IPS-15b (cell line): ENCODE data around the gene NFXL1.

Source experiments
- H3K27me3 ChIP-seq: one replicate; pipeline ENCODE4 v1.6.1; 2013; ENCODE audit warnings: low read length; ENCODE audit not compliant: control insufficient read depth, insufficient read depth
- H3K36me3 ChIP-seq: one replicate; pipeline ENCODE4 v1.6.1; 2013; ENCODE audit warnings: low read length; ENCODE audit not compliant: control insufficient read depth, insufficient read depth
- H3K4me1 ChIP-seq: one replicate; pipeline ENCODE4 v1.6.1; 2013; ENCODE audit warnings: mild to moderate bottlenecking, low read length; ENCODE audit not compliant: control insufficient read depth, insufficient read depth
- H3K4me3 ChIP-seq: one replicate; pipeline ENCODE4 v1.5.1; 2013; ENCODE audit warnings: low read depth, low read length
- H3K9ac ChIP-seq: one replicate; pipeline ENCODE4 v1.6.1; 2013; ENCODE audit warnings: low read depth, mild to moderate bottlenecking, low read length
- H3K9me3 ChIP-seq: one replicate; pipeline ENCODE4 v1.6.1; 2013; ENCODE audit warnings: mild to moderate bottlenecking, low read length; ENCODE audit not compliant: control insufficient read depth, insufficient read depth

The NFXL1 gene

GRCh38 chr4:47876784-47877546, 37.4 kb downstream of the NFXL1 start:
- H3K4me1 ChIP-seq: no peaks in the 10 kb centered on the region
- H3K27me3 ChIP-seq: no peaks in the 10 kb centered on the region
- H3K9ac ChIP-seq: no peak overlapping the region
- H3K36me3 ChIP-seq: peaks cover 25% of the 10 kb centered on the region
- H3K4me3 ChIP-seq: no peak overlapping the region
- no peaks in the 10 kb centered on the region for H3K9me3 ChIP-seq

- Histone ChIP-seq H3K4me1 (no peaks in the 10 kb centered on the region), H3K9me3 (no peaks in the 10 kb centered on the region), H3K9ac (no peak overlapping the region), H3K4me3 (no peak overlapping the region), H3K36me3 (peaks cover 25% of the 10 kb centered on the region), H3K27me3 (no peaks in the 10 kb centered on the region)
Observed at GRCh38 chr4:47876310-47876709, 38.1 kb downstream of the NFXL1 start.

- H3K4me1 ChIP-seq: no peaks in the 10 kb centered on the region
- peaks cover 25% of the 10 kb centered on the region for H3K36me3 ChIP-seq
- H3K27me3 ChIP-seq: no peaks in the 10 kb centered on the region
- H3K9me3 ChIP-seq: no peaks in the 10 kb centered on the region
- no peak overlapping the region for H3K4me3 ChIP-seq
- H3K9ac ChIP-seq: no peak overlapping the region
Observed at GRCh38 chr4:47873877-47874541, 40.4 kb downstream of the NFXL1 start.

GRCh38 chr4:47863486-47863885, 50.9 kb downstream of the NFXL1 start:
- no peak overlapping the region for H3K9ac ChIP-seq
- no peaks in the 10 kb centered on the region for H3K4me1 ChIP-seq
- H3K4me3 ChIP-seq: no peak overlapping the region
- no peaks in the 10 kb centered on the region for H3K27me3 ChIP-seq
- no peaks in the 10 kb centered on the region for H3K9me3 ChIP-seq
- H3K36me3 ChIP-seq: no peaks in the 10 kb centered on the region

- Histone ChIP-seq H3K9me3 (no peaks in the 10 kb centered on the region), H3K4me1 (no peaks in the 10 kb centered on the region), H3K9ac (no peak overlapping the region), H3K27me3 (no peaks in the 10 kb centered on the region), H3K36me3 (no peaks in the 10 kb centered on the region), H3K4me3 (no peak overlapping the region)
Observed at GRCh38 chr4:47862297-47862696, 52.1 kb downstream of the NFXL1 start.

GRCh38 chr4:47860305-47860704, 54.1 kb downstream of the NFXL1 start:
- H3K27me3 ChIP-seq: no peaks in the 10 kb centered on the region
- no peaks in the 10 kb centered on the region for H3K36me3 ChIP-seq

GRCh38 chr4:47858006-47858405, 56.4 kb downstream of the NFXL1 start:
- H3K9ac ChIP-seq: no peak overlapping the region
- no peaks in the 10 kb centered on the region for H3K27me3 ChIP-seq
- no peaks in the 10 kb centered on the region for H3K36me3 ChIP-seq
- H3K9me3 ChIP-seq: no peaks in the 10 kb centered on the region
- no peak overlapping the region for H3K4me3 ChIP-seq
- no peaks in the 10 kb centered on the region for H3K4me1 ChIP-seq

More at GRCh38 chr4:47860305-47860704, 54.1 kb downstream of the NFXL1 start:
- no peaks in the 10 kb centered on the region for H3K9me3 ChIP-seq
- no peak overlapping the region for H3K4me3 ChIP-seq
- H3K9ac ChIP-seq: no peak overlapping the region
- no peaks in the 10 kb centered on the region for H3K4me1 ChIP-seq

- no peaks in the 10 kb centered on the region for H3K4me1 ChIP-seq
- H3K36me3 ChIP-seq: no peaks in the 10 kb centered on the region
- no peaks in the 10 kb centered on the region for H3K27me3 ChIP-seq
- no peaks in the 10 kb centered on the region for H3K9me3 ChIP-seq
- H3K4me3 ChIP-seq: no peak overlapping the region
- no peak overlapping the region for H3K9ac ChIP-seq
Observed at GRCh38 chr4:47856713-47857112, 57.7 kb downstream of the NFXL1 start.

DNA sequence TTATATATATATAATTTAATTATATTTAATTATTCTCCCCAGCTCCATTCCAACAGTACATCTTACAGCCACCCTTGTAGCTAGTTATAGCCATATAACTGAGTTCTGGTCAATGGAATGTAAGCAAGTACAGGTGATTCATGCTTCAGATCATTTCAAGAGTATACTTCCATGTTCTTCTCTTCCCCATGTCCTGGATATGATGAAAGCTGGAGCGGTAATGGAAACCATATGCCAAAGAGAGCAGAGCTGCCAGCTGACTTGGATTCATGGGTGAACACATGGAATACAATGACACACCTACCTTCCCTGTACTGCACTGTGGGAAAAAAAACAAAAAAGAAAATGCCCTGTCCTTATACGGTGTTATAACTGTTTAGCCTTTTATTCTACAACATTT, 59.0 kb downstream of the NFXL1 start:
- no peak overlapping the region for H3K4me3 ChIP-seq
- no peaks in the 10 kb centered on the region for H3K36me3 ChIP-seq
- H3K9ac ChIP-seq: no peak overlapping the region
- no peaks in the 10 kb centered on the region for H3K27me3 ChIP-seq
- no peaks in the 10 kb centered on the region for H3K9me3 ChIP-seq
- no peaks in the 10 kb centered on the region for H3K4me1 ChIP-seq

GRCh38 chr4:47852136-47852535, 62.2 kb downstream of the NFXL1 start:
- Histone ChIP-seq H3K27me3 (no peaks in the 10 kb centered on the region), H3K4me3 (no peak overlapping the region), H3K4me1 (no peaks in the 10 kb centered on the region), H3K9ac (no peak overlapping the region), H3K36me3 (no peaks in the 10 kb centered on the region), H3K9me3 (no peaks in the 10 kb centered on the region)

DNA sequence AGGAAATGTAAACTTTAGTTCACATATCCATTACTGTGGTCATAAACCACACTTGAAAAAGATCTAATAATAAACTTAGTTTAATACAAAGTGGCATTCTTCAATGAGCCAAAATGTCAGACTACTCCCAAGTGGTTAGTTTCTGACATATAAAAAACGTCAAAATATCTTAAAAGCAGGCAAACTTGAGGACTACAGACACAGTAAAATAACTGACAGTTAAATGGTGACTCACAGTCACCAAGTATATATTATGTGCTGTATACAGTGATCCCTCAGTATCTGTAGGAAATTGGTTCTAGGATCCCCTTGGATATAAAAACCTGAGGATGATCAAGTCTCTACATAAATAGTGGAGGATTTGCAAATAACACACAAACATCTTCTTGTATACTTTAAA, 64.9 kb downstream of the NFXL1 start:
- H3K36me3 ChIP-seq: no peaks in the 10 kb centered on the region

DNA sequence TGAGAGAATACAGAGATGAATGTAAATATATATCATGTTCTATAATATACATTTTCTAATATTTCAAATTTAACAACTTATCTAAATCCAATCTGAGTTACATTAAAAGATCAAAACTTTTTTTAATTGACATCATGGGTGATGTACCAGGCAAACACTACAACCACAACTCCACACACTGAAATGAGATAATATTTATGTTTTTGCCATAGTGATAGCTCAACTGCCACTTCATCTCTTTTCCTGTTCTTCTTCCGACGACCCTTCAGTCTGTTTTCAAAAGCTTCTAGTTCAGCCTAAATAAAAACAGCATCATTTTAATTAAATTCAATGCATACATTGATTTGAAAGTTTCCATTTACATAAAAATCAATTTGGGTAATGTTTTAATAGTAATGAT, 66.3 kb downstream of the NFXL1 start:
- Histone ChIP-seq H3K9ac (no peak overlapping the region), H3K36me3 (no peaks in the 10 kb centered on the region), H3K9me3 (no peaks in the 10 kb centered on the region), H3K4me1 (no peaks in the 10 kb centered on the region), H3K27me3 (no peaks in the 10 kb centered on the region), H3K4me3 (no peak overlapping the region)

More for the DNA sequence above, 64.9 kb downstream of the NFXL1 start:
- Histone ChIP-seq H3K9me3 (no peaks in the 10 kb centered on the region), H3K4me3 (no peak overlapping the region), H3K4me1 (no peaks in the 10 kb centered on the region), H3K9ac (no peak overlapping the region), H3K27me3 (no peaks in the 10 kb centered on the region)
